MM.1S (cell line): ENCODE results near the gene HNRNPA0.

ENCODE experiments used
- DNase-seq: peaks from one replicate; pipeline ENCODE4 v3.0.0-alpha.2; 2015
- H2AFZ ChIP-seq: fragments of 300-600 bp; sonication (generic); 2 replicates; pipeline ENCODE4 v1.6.0; 2016; ENCODE audit warnings: antibody characterized with exemption, low read length
- H3F3A ChIP-seq: fragments of 300-600 bp; sonication (generic); 2 replicates; pipeline ENCODE4 v1.6.1; 2016; ENCODE audit warnings: mild to moderate bottlenecking, antibody characterized with exemption, low read length, moderate library complexity, mixed read lengths; ENCODE audit not compliant: insufficient read depth
- H3K27ac ChIP-seq: fragments of 300-600 bp; sonication (generic); 2 replicates; pipeline ENCODE4 v1.5.1; 2016; ENCODE audit warnings: mild to moderate bottlenecking, low read length
- H3K27me3 ChIP-seq: fragments of 300-600 bp; sonication (generic); replicated peaks from 2 replicates; pipeline ENCODE4 v1.6.0; 2016; ENCODE audit warnings: low read length; ENCODE audit not compliant: insufficient read depth
- H3K36me3 ChIP-seq: fragments of 300-600 bp; sonication (generic); replicated peaks from 2 replicates; pipeline ENCODE4 v1.6.1; 2016; ENCODE audit warnings: mild to moderate bottlenecking, low read length, mixed read lengths; ENCODE audit not compliant: insufficient read depth
- H3K4me1 ChIP-seq: fragments of 300-600 bp; sonication (generic); 2 replicates; pipeline ENCODE4 v1.6.1; 2016; ENCODE audit warnings: low read length, mixed read lengths
- H3K4me2 ChIP-seq: fragments of 300-600 bp; sonication (generic); 2 replicates; pipeline ENCODE4 v1.6.0; 2016; ENCODE audit warnings: low read depth, low read length
- H3K4me3 ChIP-seq: fragments of 300-600 bp; sonication (generic); 2 replicates; pipeline ENCODE4 v1.5.1; 2016; ENCODE audit warnings: low read length, mixed read lengths
- H3K79me2 ChIP-seq: fragments of 300-600 bp; sonication (generic); 2 replicates; pipeline ENCODE4 v1.6.1; 2016; ENCODE audit warnings: mixed run types, low read length, mixed read lengths
- H3K9ac ChIP-seq: fragments of 300-600 bp; sonication (generic); 2 replicates; pipeline ENCODE4 v1.6.1; 2016; ENCODE audit warnings: low read length, mixed read lengths
- H3K9me2 ChIP-seq: fragments of 300-600 bp; sonication (generic); replicated peaks from 2 replicates; pipeline ENCODE4 v1.6.1; 2016; ENCODE audit warnings: mild to moderate bottlenecking, low read length, mixed read lengths; ENCODE audit not compliant: insufficient read depth
- H3K9me3 ChIP-seq: fragments of 300-600 bp; sonication (generic); replicated peaks from 2 replicates; pipeline ENCODE4 v1.6.1; 2016; ENCODE audit warnings: mild to moderate bottlenecking, low read length, mixed read lengths; ENCODE audit not compliant: insufficient read depth
- H4K20me1 ChIP-seq: fragments of 300-600 bp; sonication (generic); 2 replicates; pipeline ENCODE4 v1.6.1; 2016; ENCODE audit warnings: mild to moderate bottlenecking, low read length, moderate library complexity, mixed read lengths; ENCODE audit not compliant: insufficient read depth
- CTCF ChIP-seq: fragments of 300-600 bp; sonication (generic); IDR thresholded peaks from 2 replicates; pipeline ENCODE4 v1.5.1; 2016; ENCODE audit warnings: antibody characterized with exemption, low read length, mixed read lengths
- EZH2 ChIP-seq: fragments of 300-600 bp; sonication (generic); optimal IDR thresholded peaks from 2 replicates; pipeline ENCODE3; 2017; ENCODE audit warnings: low read depth, mild to moderate bottlenecking, antibody characterized with exemption, low read length, mixed read lengths
- EZH2phosphoT487 ChIP-seq: fragments of 300-600 bp; sonication (generic); IDR thresholded peaks from 2 replicates; pipeline ENCODE4 v1.6.1; 2018; ENCODE audit warnings: antibody characterized with exemption, low read length

Gene HNRNPA0

GRCh38 chr5:137747848-137748247, 6.3 kb downstream of the HNRNPA0 start:
- H3K36me3 ChIP-seq, result 0 out of 2 replicates have a peak, but pooled peaks cover 6% of the 10 kb centered on the region
- H3K4me1 ChIP-seq, result peaks cover 6% of the 10 kb centered on the region
- no peaks in the 10 kb centered on the region for H3K9me2 ChIP-seq
- TF ChIP-seq CTCF (no peak), EZH2 (no peak), EZH2phosphoT487 (no peak)
- H2AFZ ChIP-seq, result no peak overlapping the region
- peaks cover 13% of the 10 kb centered on the region; the same call in 1 of the 2 replicates for H3F3A ChIP-seq
- no peaks in the 10 kb centered on the region for H3K27me3 ChIP-seq
- H4K20me1 ChIP-seq, result peaks cover 39% of the 10 kb centered on the region
- H3K27ac ChIP-seq, result no peak overlapping the region
- H3K9ac ChIP-seq, result no peak overlapping the region
- no peak overlapping the region for H3K4me2 ChIP-seq
- no peaks in the 10 kb centered on the region for H3K9me3 ChIP-seq
- no peak overlapping the region for H3K4me3 ChIP-seq
- DNase-seq, result no peak
- peaks cover 35% of the 10 kb centered on the region for H3K79me2 ChIP-seq

GRCh38 chr5:137743031-137743640, 11.0 kb downstream of the HNRNPA0 start:
- DNase-seq, result peak; percentile 83
- no peaks in the 10 kb centered on the region for H3K9me3 ChIP-seq
- no peaks in the 10 kb centered on the region for H3K36me3 ChIP-seq
- no peak overlapping the region for H3K4me2 ChIP-seq
- no peaks in the 10 kb centered on the region for H3K79me2 ChIP-seq
- H3K9me2 ChIP-seq, result no peaks in the 10 kb centered on the region
- no peak overlapping the region for H3K9ac ChIP-seq
- no peaks in the 10 kb centered on the region for H4K20me1 ChIP-seq
- H2AFZ ChIP-seq, result no peak overlapping the region
- no peaks in the 10 kb centered on the region for H3K4me1 ChIP-seq
- no peaks in the 10 kb centered on the region for H3K27me3 ChIP-seq
- H3F3A ChIP-seq, result peaks cover 2% of the 10 kb centered on the region; the same call in 1 of the 2 replicates
- H3K4me3 ChIP-seq, result no peak overlapping the region
- no peak overlapping the region for H3K27ac ChIP-seq
- TF ChIP-seq CTCF (peak; percentile 64), EZH2 (no peak)

DNA sequence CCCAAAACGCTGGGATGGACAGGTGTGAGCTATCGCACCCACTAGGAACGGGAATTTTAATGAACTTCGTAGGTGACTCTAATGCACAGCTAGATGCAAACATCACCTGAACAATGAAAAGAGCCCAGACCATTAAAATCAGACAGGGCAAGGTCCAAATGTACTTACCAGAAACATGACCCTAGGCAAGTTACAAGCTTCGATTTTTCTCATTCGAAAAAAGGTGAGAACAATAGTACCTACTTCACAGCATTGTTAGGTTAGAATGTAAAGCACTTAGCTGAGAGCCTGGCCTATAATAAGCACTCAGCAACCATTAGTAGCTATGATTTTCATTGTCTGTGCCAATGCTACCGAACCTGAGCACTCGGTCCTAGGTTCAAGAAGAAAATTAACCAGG, 12.4 kb downstream of the HNRNPA0 start:
- Histone ChIP-seq H3K9me3 (no peaks in the 10 kb centered on the region), H3K36me3 (no peaks in the 10 kb centered on the region), H3K4me2 (no peak overlapping the region), H4K20me1 (no peaks in the 10 kb centered on the region), H3K9me2 (no peaks in the 10 kb centered on the region), H3K4me3 (no peak overlapping the region), H3K79me2 (no peaks in the 10 kb centered on the region), H3K27ac (no peak overlapping the region), H3K4me1 (peaks cover 13% of the 10 kb centered on the region), H3K27me3 (no peaks in the 10 kb centered on the region), H3F3A (peaks cover 3% of the 10 kb centered on the region), H3K9ac (no peak overlapping the region), H2AFZ (no peak overlapping the region)
- DNase-seq, result no peak
- TF ChIP-seq CTCF (no peak), EZH2phosphoT487 (no peak), EZH2 (no peak)
